Activated CD4-positive, alpha-beta T cell treated with anti-CD3 and anti-CD28 coated beads, Interleukin-2, amount 50 U/mL, for 48 hours (primary cell): ENCODE measurements around the gene SHROOM3.
"Not testable (repeated sequence)": the region's sequence is repeated elsewhere in the genome, so short reads cannot be mapped to it uniquely, and the experiment has no call there.

ENCODE experiments used
- DNase-seq, 2 experiments: peaks; one replicate each; pipeline ENCODE4 v3.0.0-alpha.2; 2020

SHROOM3 gene

DNA sequence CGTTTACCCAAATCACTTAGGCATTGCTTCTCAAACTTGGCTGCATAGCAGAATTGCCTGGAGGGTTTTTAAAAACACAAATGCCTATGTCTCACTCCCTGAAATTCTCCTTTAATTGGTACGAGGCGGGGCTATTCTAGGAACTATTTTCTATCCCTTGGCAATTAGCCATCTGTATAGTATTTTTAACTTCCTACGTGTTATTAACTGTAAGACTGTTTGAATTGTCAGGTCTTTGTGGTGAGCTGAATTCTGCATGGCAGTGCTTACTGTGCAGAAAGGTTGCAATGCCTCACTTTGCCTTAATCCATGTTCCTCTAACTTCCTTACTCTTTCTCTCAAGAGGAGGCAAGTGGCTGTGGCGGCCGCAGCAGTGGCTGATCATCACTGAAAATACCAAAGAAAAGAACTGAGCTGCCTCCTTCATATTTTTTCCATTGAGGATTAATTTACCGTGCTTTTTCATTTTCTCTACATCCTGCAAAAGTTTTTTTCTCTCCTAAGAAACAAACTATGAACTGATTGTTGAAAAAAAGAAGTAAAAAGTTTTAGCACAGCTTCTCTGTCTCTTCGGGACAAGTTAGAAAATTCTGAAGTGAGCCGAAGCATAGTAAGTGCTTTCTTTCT is at the start of gene SHROOM3:
SHROOM3 (plus strand) TSS at position 329 of the 627 bp plus-strand sequence. CDS start 824 bp downstream, outside the sequence.
- no peak for DNase-seq

DNA sequence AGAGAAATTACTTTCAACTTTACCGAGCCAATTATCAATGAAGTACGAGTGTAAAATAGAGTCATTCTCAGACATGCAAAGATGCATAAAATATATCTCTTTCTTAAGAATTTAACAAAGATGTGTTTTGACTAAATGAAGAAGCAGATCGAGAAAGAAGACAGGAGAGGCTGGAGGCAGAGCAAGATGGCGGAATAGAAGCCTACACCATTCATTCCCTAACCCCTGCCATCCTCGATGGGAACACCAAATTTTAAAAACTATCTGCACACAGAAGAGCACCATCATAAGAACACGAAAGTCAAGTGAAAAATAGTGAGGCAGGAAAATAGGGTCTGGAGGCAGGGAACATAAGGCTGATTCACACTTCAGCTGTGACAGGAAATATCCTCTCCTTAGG is 49.1 kb upstream of the SHROOM3 start:
- DNase-seq: no peak

- no peak for DNase-seq
These were observed 48.3 kb upstream of the SHROOM3 start for GRCh38 chr4:76386566-76387305.

DNA sequence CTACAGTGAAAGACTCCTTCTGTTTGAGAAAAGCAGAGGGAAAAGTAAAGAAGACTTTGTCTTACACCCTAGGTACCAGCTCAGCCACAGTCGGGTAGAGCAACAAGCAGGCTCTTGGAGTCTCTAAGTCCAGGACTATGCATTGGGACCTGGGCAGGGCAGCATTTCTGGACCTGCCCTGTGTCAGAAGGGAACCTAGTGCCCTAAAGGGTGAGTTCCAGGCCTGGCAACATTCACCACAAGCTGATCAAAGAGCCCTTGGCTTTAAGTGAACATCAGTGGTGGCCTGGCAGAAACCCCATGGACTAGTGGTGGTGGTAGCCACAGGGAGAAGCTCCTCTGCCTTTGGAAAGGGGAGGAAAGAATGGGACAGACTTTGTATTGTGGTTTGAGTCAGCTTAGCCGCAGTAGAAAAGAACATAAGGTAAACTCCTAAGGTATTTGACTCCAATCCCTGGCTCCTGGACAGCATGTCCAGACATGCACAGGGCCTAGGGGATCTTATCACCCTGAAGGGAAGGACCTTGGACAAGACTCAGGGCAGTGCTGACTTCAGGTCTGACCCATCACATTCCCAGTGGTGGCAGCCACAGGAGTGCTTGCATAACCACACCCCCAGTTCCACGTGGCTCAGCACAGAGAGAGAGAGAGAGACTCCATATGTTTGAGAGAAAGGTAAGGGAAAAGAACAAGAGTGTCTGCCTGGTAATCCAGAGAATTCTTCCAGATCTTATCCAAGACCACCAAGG is 46.7 kb upstream of the SHROOM3 start:
- no peak for DNase-seq

DNA sequence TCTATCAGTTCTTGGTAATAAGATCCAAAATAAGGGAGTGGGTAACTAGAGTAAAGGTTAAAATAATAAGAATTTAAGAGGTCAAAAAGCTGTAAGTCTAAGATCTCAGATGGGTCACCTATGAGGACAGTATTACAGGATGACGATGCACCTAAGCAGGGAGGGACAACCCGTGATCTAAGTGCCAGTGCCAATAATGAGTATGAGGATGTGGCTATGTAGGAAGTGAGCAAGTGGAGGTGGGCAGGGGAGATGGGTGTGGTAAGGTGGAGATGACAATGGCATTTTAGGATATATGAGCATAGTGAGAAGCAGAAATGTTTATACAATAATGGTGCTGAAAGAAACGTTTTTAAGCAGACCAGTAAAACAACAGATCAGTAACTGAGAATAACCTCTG is 33.4 kb upstream of the SHROOM3 start:
- DNase-seq: no peak

DNA sequence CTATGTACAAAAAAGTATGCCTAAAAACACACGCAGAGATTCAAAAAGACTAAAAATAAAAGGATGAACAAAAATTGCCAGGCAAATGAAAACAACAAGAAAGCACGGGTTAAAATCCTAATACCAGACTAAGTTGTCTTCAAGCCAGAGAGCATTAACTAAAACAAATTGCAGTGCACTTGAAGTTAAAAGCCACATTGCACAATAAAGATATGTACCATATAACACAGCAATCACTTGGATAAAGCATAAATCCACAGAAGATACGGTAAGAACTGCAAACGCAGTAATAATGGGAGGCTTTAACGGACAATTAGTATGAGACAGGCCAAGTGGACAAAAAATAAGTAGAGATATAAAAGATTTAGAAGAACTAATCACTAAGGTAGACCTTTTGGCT is 28.9 kb upstream of the SHROOM3 start:
- DNase-seq: no peak

DNA sequence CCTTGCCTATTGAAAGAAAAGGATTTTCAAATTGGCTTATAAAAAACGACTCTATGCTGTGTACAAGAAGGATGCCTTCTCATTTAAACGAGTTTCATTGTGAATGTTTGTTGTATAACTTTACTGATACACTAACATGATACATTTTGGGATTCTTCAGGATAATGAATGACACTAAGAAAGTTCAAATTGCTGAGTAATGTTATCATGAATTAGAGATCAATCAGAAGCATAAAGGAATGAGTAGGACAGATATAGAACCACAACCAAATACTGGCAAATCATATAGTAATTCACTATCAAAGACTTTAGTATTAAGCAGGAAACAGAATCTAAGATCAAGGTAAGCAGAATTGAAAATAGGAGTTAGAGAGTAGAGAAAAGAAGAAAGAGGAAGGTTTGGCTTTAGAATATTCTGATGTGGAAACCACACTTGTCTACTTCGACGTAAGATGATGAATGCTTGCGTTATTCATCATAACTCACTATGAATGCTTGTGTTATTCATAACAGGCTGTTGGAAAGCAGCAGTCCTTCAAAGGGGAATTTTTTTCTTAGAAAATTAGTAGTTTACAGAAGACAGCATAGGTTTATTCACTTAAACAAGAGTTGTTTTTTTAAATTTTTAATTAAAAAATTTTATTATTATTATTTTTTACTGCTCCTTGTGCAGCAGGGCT is 27.4 kb upstream of the SHROOM3 start:
- DNase-seq: no peak

GRCh38 chr4:76410636-76411035 is 24.4 kb upstream of the SHROOM3 start:
- no peak for DNase-seq

GRCh38 chr4:76420188-76420761 is 14.8 kb upstream of the SHROOM3 start:
- DNase-seq: no peak

DNA sequence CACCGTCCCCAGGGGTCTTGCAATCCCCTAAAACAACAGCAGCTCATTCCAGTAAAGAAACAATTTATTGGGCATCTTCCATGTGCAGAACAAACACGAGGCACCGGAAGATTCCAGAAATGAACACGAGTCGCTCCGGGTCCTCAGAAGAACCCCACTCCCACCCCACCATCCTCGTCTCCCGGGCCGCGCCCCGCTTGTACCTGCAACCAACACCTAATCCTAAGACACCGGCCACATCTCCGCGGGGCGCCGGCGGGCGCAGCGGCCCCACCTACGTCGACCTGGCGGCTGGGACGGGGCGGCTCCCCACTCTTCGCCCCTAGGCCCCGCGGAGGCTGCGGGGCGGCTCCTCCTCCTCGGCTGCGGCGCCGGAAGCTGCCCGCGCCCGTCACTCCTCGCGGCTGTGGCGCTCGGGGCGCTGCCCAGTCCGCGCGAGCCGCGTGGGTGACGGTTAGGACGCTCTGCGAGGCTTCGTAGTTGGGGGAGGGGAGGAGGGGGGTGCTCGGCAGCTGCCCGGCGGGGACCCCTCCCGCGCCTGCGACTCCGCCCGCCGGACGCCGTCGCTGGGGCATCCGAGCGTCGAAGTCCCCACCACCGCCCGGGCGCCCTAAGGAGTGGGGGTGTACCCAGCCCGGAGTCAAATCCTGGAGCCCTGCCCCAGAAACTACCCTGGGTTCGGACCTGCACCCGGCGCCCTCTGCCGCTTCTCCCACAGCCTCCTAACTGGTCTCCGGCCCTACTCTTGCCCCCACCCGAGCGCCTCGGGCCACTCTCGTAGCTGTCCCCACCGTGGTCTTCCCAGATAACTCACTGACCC is 14.1 kb upstream of the SHROOM3 start, which contains the start of gene CCDC158:
CCDC158 (minus strand) TSS at position 380 of the 820 bp plus-strand sequence. CDS start 17,934 bp downstream, outside the sequence.
- DNase-seq: no peak

GRCh38 chr4:76423159-76423558 is 11.9 kb upstream of the SHROOM3 start:
- DNase-seq: not testable (repeated sequence)

DNA sequence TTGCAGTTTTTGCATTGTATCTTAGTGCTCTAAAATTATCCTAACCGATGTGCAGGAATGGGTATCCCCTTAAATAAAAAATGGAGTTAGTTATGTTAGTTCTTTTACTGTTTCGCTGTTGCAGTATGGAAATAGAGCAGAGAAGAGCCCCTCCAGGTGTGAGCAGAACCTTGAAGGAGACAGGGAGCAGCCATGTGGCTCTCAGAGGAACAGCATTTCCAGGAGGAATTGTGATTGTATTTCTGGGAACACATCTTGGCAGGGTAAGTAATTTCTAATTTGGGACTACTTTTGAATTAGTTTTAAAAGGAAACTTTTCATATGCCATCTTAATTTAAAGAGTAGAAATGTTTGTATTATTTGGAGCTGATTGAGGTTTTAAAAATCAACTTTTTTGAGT is 8.8 kb upstream of the SHROOM3 start:
- no peak for DNase-seq

- DNase-seq: no peak
These were observed 5.4 kb upstream of the SHROOM3 start for GRCh38 chr4:76429636-76430035.

DNA sequence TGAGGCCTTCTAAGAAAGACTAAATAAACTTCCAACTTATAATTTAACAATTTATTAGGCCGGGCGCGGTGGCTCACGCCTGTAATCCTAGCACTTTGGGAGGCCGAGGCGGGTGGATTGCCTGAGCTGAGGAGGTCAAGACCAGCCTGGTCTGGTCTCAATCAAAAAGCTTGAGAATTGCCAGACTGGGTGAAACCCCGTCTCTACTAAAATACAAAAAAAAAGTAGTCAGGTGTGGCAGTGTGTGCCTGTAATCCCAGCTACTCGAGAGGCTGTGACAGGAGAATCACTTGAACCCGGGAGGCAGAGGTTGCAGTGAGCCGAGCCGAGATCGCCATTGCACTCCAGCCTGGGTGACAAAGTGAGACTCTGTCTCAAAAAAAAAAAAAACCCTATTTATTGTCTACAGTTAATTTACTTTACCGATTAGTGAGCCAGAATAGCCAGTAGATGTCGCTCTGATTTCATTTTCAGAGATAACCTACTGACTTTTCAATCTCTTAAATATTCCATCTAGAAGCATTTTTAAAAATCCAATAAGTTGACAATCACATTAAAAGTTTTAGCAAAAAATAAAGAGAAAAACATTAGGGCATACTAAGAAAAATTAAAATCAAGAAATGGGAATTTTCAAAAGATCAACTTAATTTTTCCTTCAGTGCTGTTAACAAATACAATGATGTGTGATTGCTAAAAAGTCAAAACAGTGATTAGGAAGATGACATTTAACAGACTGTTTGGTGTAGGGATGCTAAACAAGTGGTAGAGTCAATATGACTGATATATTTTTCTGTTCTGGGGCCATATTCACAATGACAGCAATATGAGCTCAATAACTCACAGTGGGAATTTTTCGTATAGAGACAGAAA is 4.3 kb upstream of the SHROOM3 start:
- DNase-seq: no peak

DNA sequence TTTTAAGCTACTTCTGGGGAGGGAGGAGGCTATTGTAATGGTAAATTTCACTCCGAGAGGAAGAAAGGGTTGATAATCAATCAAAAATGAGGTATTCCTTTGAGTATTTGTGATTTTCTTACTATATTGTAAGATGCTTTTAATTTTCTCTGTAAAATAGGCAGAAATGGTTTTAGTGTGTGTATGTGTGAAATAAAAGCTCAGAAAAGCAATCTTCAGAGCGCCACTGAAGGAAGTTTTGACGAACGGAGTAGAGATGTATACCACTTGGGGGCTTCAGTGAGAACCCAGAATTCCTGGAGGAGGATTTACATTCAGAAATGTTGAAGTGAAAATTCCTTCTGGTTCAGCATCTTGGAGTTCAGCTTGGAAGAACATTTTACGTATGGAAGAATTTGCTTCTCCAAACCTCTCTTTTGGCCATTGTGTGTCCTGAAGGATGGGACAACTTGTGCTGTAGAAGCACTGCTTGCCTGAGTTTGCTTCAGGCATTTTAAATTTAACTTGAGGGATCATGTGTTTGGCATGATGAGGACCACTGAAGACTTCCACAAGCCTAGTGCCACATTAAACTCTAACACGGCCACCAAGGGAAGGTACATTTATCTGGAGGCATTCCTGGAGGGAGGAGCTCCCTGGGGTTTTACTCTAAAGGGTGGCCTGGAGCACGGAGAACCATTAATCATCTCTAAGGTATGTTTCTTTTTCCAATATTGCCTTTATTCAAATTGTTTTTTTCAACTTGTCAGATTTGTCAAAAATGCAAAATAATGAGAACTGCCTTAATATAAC is 695 bp downstream of the SHROOM3 start:
- no peak for DNase-seq

DNA sequence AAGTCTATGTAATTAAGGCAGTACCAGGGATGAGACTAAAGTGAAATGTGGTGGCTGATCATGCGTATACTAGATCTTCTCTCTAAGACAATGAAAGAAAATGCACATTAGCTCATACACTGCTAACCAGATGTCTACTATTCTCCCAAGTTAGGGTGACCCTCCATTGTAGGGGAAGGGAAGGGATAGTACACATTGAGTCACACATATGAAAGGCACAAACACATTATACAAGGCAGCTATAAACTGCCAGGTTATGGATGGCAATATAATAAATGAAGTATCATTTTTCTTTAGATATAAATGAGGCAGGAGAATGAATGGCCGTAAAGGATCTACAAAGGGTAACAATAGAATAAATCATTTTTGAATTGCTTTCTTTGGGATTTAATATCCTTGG is 4.5 kb downstream of the SHROOM3 start:
- no peak for DNase-seq

DNA sequence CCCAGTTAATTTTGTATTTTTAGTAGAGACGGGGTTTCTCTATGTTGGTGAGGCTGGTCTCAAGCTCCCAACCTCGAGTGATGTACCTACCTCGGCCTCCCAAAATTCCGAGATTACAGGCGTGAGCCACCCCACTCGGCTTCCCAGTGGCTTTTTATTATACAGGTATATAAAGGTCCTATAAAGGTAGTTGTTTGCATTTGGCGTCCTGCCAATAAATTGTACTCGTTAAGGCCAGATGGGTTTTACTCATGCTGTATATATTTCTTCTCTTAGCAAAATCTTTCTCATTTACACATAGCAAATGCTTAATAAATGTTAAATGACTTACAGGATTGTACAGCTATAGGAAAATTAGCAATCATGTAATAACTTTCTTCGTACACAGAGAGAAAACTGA is 6.9 kb downstream of the SHROOM3 start:
- DNase-seq: no peak

- no peak for DNase-seq
These were observed 7.8 kb downstream of the SHROOM3 start for GRCh38 chr4:76442807-76443206.

- no peak for DNase-seq
These were observed 8.3 kb downstream of the SHROOM3 start for GRCh38 chr4:76443376-76443775.

- no peak for DNase-seq
These were observed 10.9 kb downstream of the SHROOM3 start for GRCh38 chr4:76445911-76446310.
